Keratinocyte (primary cell): ENCODE measurements around the gene SLC25A47.

Source experiments
- EZH2 ChIP-seq: IDR thresholded peaks from one replicate; pipeline ENCODE4 v1.6.1; 2012; ENCODE audit warnings: inconsistent platforms, mild to moderate bottlenecking, low read length, moderate library complexity
- TF ChIP-seq, protein P1 (sequence below), 3 experiments: IDR thresholded peaks in 1 of 3; conservative IDR thresholded peaks in 1 of 3; optimal IDR thresholded peaks in 1 of 3; 2 replicates in 2 of 3; 3 replicates in 1 of 3; pipeline versions ENCODE3 to v1.5.1; 2011; ENCODE audit warnings: low read length in 3 of 3, mild to moderate bottlenecking in 3 of 3, moderate library complexity in 2 of 3, control low read depth in 1 of 3, inconsistent platforms in 1 of 3; ENCODE audit not compliant: insufficient read depth in 2 of 3; ENCODE audit errors: extremely low read depth in 1 of 3

DNA sequence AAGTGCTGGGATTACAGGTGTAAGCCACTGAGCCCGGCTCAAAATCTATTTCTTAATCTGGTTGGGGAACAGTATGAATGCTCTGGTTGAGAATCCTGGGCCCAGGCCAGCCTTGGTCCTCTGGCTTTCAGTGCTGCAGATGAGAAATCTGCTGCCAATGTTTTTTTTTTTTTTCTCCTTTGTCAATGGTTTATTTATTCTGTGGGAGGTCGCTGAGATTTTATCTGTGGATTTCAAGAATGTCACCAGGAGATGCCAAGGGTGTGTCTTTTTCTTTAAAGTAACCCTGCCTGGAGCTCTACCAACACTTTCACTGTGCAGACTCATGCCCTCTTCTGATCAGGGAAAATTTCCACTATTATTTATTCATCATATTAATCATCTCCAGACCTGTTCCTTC is 20.5 kb upstream of the SLC25A47 start:
- TF ChIP-seq, protein P1, sequence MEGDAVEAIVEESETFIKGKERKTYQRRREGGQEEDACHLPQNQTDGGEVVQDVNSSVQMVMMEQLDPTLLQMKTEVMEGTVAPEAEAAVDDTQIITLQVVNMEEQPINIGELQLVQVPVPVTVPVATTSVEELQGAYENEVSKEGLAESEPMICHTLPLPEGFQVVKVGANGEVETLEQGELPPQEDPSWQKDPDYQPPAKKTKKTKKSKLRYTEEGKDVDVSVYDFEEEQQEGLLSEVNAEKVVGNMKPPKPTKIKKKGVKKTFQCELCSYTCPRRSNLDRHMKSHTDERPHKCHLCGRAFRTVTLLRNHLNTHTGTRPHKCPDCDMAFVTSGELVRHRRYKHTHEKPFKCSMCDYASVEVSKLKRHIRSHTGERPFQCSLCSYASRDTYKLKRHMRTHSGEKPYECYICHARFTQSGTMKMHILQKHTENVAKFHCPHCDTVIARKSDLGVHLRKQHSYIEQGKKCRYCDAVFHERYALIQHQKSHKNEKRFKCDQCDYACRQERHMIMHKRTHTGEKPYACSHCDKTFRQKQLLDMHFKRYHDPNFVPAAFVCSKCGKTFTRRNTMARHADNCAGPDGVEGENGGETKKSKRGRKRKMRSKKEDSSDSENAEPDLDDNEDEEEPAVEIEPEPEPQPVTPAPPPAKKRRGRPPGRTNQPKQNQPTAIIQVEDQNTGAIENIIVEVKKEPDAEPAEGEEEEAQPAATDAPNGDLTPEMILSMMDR (optimal IDR thresholded peaks at IDR 0.05 in 1 of 3, IDR thresholded peaks at IDR 0.05 in 1 of 3, conservative IDR thresholded peaks at IDR 0.05 in 1 of 3; ENCODE audit: extremely low read depth in 1 of 3, insufficient read depth in 2 of 3, low read length in 3 of 3), result no peak
- TF ChIP-seq EZH2, result no peak
